PC-9 (cell line): Measurements from ENCODE around the gene ERC2.

Source experiments
- EZH2 ChIP-seq: fragments of 200-600 bp; sonication (generic); IDR thresholded peaks from 2 replicates; pipeline ENCODE4 v1.8.0; 2017; ENCODE audit warnings: antibody characterized with exemption, low read depth
- TF ChIP-seq, protein P1 (sequence below): fragments of 200-600 bp; sonication (generic); conservative IDR thresholded peaks from 2 replicates; pipeline ENCODE4 v1.6.1; 2017; ENCODE audit warnings: mixed run types, antibody characterized with exemption, mild to moderate bottlenecking, moderate library complexity

DNA sequence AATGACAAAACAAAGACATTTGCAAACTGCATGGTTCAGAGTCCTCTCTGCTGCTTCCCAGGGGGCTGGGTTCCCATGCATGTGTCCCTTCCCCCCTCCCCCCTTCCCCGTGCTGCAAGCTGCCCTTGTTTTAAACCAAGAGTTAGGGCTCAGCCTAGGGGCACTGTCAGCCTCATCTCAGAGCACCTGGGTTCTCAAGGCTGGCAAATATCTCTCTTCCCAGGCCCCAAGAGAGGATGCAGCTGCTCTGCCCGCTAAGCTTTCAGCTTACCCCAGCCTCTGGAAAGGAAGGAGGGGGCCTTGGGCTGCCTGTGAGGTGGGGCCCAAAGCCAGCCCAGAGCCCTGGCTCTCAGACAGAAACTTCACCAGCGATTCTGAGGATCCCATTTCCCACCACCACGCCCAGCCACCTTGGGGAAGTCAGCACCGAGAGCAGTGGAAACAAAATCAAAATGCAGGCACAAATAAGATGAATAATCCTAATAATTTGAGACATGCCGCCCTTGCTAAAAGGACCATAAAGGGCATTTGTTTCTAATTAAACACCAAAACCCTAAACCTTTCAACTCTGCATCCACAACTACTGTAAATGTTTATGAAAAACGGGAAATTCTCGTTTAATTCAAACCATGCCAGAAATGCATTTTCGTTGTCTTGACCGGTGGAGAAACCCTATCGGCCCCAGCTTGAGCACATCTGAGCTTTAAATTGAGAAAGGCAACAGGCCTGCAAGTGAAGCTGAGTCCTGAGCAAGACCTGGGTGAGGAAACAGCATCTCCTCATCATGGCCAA lies 913.4 kb downstream of the ERC2 start:
- TF ChIP-seq, protein P1, sequence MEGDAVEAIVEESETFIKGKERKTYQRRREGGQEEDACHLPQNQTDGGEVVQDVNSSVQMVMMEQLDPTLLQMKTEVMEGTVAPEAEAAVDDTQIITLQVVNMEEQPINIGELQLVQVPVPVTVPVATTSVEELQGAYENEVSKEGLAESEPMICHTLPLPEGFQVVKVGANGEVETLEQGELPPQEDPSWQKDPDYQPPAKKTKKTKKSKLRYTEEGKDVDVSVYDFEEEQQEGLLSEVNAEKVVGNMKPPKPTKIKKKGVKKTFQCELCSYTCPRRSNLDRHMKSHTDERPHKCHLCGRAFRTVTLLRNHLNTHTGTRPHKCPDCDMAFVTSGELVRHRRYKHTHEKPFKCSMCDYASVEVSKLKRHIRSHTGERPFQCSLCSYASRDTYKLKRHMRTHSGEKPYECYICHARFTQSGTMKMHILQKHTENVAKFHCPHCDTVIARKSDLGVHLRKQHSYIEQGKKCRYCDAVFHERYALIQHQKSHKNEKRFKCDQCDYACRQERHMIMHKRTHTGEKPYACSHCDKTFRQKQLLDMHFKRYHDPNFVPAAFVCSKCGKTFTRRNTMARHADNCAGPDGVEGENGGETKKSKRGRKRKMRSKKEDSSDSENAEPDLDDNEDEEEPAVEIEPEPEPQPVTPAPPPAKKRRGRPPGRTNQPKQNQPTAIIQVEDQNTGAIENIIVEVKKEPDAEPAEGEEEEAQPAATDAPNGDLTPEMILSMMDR, result no peak
- no peak for TF ChIP-seq EZH2
